HL-60/S4 treated with retinoic acid at 250 ng/mL for 4 days and 3 days (cell line): ENCODE data around the gene HACE1.

Experiments
- in situ Hi-C: fragments of 300-500 bp; cut with MboI; formaldehyde crosslinking; loops from 2 replicates; pipeline ENCODE4 v1.7.0; 2022; ENCODE audit warnings: low sequenced_read_pairs

The HACE1 gene

DNA sequence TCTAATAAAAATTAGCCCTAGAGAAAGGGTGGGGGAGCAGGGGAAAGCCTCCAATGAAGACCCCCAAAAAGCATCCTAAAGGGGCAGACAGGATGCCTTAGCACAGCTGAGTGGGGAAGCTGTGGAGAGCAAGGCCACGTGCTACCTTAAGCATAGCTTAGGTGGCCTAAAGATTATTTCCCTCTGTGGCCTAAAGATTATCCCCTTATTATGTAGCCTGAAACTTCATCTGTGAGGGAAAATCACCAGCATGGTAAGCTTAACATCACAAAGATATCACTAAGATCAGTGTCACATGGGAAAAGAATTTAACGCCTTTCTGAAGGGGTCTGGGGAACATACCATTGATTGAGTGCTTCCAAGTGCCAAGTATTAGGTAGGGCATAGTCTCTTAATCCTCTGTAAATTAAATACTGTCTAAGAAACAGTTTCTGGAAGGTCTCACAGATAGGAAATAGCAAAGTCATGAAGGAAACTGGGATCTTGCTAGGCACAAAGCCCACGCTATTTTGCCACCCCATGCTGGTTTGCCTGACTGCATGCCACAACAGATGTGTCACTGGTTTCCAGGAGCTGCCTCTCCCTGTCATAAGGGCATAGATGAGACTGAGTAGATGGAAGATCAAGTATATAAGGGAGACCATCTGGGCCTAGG is 170.0 kb downstream of the HACE1 start:
- in situ Hi-C loops = loop anchor here (10.0 to 25.0 kb wide), 2 partner anchors 85 to 373 kb away; no protein-coding TSS in a partner anchor

DNA sequence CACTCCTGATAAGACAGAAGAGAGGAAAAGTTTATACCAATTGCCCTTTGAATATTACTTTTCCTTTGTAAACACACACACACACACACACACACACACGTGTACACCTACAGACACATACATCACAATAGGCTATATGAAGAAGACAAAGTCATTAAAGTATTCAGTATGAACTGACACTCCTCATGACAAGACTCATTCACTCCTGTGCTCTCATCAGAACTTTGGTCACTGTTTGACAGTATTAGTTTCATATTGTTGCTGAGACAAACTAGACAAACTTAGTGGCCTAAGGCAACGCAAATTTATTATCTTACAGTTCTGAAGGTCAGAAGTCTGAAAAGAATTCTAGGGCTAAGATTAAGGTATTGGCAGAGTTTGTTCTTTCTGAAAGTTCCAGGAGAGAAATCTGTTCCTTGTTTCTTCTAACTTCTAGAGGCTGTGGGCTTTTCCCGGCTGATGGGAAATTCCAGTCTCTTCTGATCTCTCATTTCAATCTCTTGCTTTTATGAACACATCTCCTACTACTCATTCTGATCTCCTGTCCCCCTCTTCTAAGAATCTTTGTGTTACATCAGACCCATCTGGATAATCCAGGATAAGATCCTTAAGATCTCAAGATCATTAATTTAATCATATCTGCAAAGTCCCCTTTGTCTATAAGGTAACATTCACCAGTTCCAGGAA is 171.3 kb downstream of the HACE1 start:
- in situ Hi-C loops = loop anchor here (10.0 to 25.0 kb wide), 2 partner anchors 86 to 374 kb away; no protein-coding TSS in a partner anchor

- in situ Hi-C loops = loop anchor here (10.0 to 25.0 kb wide), 2 partner anchors 88 to 376 kb away; no protein-coding TSS in a partner anchor
Measured at GRCh38 chr6:104686550-104687175, 173.1 kb downstream of the HACE1 start.

- in situ Hi-C loops = loop anchor here (10.0 to 25.0 kb wide), 2 partner anchors 89 to 376 kb away; no protein-coding TSS in a partner anchor
Measured at GRCh38 chr6:104685871-104686549, 173.7 kb downstream of the HACE1 start.

DNA sequence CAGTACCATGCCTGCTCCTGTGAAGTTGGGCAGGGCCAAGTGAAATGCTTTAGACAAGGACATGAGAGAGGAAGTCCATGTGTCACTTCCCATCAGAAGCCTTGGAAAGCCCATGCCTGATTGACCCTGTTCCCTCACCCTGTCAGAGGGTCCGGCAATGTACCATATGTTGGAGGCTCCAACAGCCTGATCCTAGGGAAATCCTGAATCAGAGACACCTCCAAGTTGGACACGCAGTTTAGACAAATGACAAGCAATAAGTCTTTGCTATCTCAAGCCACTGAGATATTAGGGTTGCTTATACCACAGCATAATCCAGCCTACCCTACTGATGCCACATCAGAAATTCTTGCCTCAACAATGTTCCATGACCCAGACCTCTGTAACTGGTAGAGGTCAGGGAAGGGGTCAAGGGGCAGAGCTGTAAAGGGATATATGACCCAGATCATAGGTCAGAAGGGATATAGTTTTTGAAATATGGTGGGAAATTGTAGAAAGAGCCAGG is 174.8 kb downstream of the HACE1 start:
- in situ Hi-C loops = loop anchor here (10.0 to 25.0 kb wide), 2 partner anchors 90 to 377 kb away; no protein-coding TSS in a partner anchor

DNA sequence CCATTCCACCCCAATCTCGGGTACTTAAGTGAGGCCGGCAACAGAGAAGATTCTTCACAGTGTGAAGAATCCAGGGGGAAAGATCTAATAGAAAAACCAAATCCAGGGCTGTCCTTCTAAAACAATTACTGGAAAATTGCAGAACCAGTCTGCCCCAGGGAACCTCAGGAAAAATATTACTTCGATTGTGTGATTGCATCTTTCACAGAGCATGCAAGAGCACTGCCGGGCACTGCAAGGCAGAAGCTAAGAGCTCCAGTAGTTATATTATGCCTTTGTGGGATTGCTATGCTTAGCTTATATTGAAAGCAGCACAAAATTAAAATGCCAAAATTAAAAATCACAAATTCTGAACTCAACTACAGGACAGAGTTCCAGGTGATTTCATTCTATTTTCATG is 175.9 kb downstream of the HACE1 start:
- in situ Hi-C loops = loop anchor here (10.0 to 25.0 kb wide), 2 partner anchors 91 to 378 kb away; no protein-coding TSS in a partner anchor

DNA sequence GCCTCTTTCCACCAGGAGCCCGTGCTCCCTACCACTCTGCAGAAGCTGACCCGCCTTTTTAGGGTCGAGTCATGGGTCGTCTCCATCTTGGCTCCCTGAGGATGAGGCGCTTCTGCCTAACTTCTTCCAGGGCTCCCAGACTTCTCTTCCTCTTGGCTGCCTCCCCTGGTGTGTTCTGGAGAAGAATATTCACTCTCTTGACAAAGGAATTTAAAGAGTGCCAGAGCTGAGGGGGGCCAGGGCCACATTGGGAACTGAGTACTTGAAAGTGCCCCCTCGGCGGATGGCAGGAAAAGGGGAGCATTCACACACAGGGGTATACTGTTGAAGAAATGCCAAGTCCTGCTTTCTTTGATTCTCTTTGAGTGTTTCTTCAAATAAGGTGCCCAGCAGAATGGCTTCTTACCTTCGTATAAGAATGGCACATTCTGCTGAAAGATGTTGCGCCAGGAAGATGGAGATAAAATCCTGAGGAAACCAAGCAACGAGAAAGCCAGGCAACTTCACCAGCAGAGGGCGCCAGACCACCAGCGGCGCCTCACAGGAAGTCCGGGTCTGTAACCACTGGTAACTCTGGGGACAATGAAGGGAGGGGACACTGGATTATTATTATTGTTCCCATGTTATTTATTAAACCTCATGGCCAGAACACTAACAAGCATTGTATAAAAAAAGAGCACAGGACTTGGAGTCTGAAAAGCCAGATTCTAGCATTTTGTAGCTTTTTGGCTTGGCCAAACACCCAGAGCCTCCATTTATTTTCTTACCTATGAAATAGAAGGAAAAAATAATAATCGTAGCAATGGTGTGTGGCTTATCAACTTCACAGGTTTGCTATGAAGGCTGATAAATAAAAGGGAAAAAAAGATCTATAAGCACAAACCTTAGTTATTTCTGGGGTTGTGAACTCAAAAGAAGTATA is 176.7 kb downstream of the HACE1 start:
- in situ Hi-C loops = loop anchor here (10.0 to 25.0 kb wide), 2 partner anchors 92 to 379 kb away; no protein-coding TSS in a partner anchor

DNA sequence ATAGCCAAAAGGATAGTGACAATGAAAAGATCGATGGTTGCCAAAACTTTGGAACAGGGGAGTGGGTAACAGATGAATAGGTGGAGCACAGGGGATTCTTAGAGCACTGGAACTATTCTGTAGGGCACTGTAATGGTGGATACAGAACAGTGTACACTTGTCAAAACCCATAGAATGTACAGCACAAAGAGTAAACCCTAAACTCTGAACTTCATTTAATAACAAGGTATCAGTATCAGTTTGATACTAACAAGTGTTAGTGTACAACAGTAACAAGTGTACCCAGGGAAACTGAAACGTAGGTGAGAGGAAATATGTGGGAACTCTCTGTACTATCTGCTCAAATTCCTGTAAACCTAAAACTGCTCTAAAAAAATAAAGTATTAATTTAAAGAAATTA is 179.2 kb downstream of the HACE1 start:
- in situ Hi-C loops = loop anchor here (10.0 to 25.0 kb wide), 2 partner anchors 94 to 382 kb away; no protein-coding TSS in a partner anchor

GRCh38 chr6:104679971-104680370 is 179.7 kb downstream of the HACE1 start:
- in situ Hi-C loops = loop anchor here (10.0 to 25.0 kb wide), 2 partner anchors 95 to 382 kb away; no protein-coding TSS in a partner anchor
